Muscle layer of duodenum (tissue), 2 donors: ENCODE data around the gene DNER.
"Not testable (repeated sequence)": the region's sequence is repeated elsewhere in the genome, so short reads cannot be mapped to it uniquely, and the experiment has no call there.

Source experiments
- H3K27ac ChIP-seq: one replicate; pipeline ENCODE4 v1.7.0; 2013; ENCODE audit warnings: mild to moderate bottlenecking, low read length
- H3K27me3 ChIP-seq: one replicate; pipeline ENCODE4 v1.7.0; 2013; ENCODE audit warnings: low read depth, mild to moderate bottlenecking, control low read depth, low read length
- H3K36me3 ChIP-seq, 2 donors: one replicate each; pipeline ENCODE4 v1.7.0; 2013; ENCODE audit warnings: low read length in 2 of 2, control low read depth in 1 of 2, mild to moderate bottlenecking in 1 of 2; ENCODE audit not compliant: insufficient read depth in 2 of 2, control insufficient read depth in 1 of 2
- H3K4me1 ChIP-seq, 2 donors: one replicate each; pipeline ENCODE4 v1.7.0; 2013; ENCODE audit warnings: low read length in 2 of 2, mild to moderate bottlenecking in 2 of 2, control low read depth in 1 of 2, moderate library complexity in 1 of 2; ENCODE audit not compliant: insufficient read depth in 2 of 2, control insufficient read depth in 1 of 2
- H3K4me3 ChIP-seq, 2 donors: one replicate each; pipeline ENCODE4 v1.7.0; 2013; ENCODE audit warnings: low read length in 2 of 2, low read depth in 1 of 2, mild to moderate bottlenecking in 1 of 2
- H3K9me3 ChIP-seq, 2 donors: one replicate each; pipeline ENCODE4 v1.7.0; 2013; ENCODE audit warnings: low read length in 2 of 2, control low read depth in 1 of 2, mild to moderate bottlenecking in 1 of 2; ENCODE audit not compliant: control insufficient read depth in 1 of 2
- donor health status: healthy.

DNER gene

DNA sequence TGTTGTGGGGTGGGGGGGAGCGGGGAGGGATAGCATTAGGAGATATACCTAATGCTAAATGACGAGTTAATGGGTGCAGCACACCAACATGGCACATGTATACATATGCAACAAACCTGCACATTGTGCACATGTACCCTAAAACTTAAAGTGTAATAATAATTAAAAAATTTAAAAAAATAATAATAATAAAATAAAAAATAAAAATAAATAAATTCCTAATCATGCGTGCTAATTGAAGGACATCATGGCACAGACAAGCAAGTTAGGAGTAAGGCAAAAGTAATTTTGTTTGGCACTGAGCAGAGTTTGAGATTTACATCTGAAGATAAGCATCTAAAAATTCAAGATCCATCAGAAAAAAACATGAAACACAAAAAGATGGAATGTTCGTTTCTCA is 100.3 kb downstream of the DNER start:
- not testable (repeated sequence) for H3K27me3 ChIP-seq, H3K9me3 ChIP-seq, H3K4me3 ChIP-seq, H3K4me1 ChIP-seq, H3K27ac ChIP-seq, H3K36me3 ChIP-seq

DNA sequence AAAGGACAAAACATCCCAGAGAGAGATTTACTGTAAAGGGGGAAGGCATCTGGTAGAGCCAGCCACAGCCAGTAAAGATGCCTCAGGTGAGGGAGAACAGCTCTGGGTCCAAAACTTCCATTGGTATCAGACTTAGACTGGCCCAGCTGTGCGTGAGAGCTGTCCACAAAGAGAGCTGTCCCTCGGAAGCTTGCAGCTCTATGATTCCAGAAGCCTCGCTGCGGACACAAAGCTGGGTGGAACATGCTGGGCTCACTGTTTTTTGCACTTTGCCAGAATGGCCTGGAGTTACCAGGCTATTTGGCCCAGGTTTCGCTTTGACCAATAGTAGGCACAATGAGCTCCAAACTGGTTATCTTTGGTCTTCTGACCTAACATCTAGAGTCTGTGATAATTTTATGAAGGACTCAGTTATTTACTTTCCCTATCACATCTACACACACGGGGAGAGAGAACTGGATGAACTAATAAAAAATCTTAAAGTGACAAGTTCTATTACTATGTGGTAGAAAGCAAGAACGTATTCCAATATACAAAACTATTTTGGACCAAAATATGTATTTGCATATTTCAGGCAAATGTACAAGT is 101.9 kb downstream of the DNER start:
- H3K4me3 ChIP-seq, result no peak overlapping the region
- no peak overlapping the region for H3K27ac ChIP-seq
- H3K9me3 ChIP-seq, result no peaks in the 10 kb centered on the region
- H3K4me1 ChIP-seq, result no peaks in the 10 kb centered on the region
- H3K36me3 ChIP-seq, result no peaks in the 10 kb centered on the region
- H3K27me3 ChIP-seq, result no peaks in the 10 kb centered on the region

DNA sequence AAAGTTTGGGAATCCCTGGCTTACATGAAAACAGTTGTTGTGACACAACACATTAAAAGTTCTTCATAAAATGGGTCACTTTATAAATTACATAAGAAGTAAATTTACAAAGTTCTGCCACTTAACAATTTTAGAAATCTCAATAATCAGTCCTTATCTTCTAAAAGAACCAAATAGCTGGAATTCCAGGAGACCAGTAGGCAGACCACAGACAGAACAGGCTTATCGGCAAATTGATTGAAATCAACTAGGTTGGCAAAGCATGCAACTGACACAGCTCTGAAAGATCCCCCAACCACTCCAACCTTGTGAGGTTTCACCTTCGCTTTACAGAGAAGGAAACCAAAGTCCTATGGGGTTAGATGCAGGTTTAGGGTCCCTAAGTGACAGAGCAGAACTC is 103.0 kb downstream of the DNER start:
- H3K27me3 ChIP-seq, result no peaks in the 10 kb centered on the region
- no peaks in the 10 kb centered on the region for H3K36me3 ChIP-seq
- no peak overlapping the region for H3K27ac ChIP-seq
- H3K9me3 ChIP-seq, result no peaks in the 10 kb centered on the region
- no peaks in the 10 kb centered on the region for H3K4me1 ChIP-seq
- H3K4me3 ChIP-seq, result no peak overlapping the region

DNA sequence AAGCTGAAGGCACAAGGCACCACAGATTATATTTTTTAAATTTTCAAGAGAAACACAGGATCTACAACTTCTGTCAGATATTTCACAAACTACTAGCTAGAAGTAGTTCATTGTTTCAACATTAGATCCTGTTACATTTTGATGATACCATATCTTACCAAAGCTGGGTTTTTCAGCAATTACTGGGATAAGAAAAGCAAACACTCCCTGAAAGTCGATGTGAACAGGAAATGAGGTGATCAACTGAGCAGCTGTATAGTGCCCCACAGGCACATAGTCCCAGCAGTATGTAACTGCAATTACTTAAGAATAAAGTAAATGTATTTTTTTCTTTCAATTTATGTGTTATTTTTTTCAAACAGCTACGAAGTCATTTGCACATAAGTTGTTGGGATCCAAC is 103.5 kb downstream of the DNER start:
- H3K27ac ChIP-seq, result no peak overlapping the region
- no peaks in the 10 kb centered on the region for H3K4me1 ChIP-seq
- H3K4me3 ChIP-seq, result no peak overlapping the region
- H3K27me3 ChIP-seq, result no peaks in the 10 kb centered on the region
- H3K36me3 ChIP-seq, result no peaks in the 10 kb centered on the region
- H3K9me3 ChIP-seq, result no peaks in the 10 kb centered on the region

DNA sequence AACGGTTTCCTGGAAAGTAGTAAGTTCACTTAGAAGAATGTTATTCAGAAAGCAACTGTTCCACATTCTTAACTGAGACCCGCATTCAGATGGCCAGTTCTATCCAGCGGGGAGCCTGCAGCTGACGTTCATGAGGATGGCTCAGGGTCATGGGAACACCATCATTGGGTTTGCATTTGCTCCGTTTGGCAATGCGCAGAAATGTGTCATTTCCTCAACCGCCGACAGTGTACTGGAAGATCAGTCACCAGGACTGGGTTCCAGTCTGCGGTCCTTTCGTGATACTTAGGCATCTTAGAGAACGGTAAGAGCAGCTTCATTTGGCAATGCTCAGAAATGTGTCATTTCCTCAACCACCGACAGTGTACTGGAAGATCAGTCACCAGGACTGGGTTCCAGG is 104.0 kb downstream of the DNER start:
- no peak overlapping the region for H3K4me3 ChIP-seq
- no peak overlapping the region for H3K27ac ChIP-seq
- no peaks in the 10 kb centered on the region for H3K9me3 ChIP-seq
- H3K27me3 ChIP-seq, result no peaks in the 10 kb centered on the region
- H3K36me3 ChIP-seq, result no peaks in the 10 kb centered on the region
- no peaks in the 10 kb centered on the region for H3K4me1 ChIP-seq

DNA sequence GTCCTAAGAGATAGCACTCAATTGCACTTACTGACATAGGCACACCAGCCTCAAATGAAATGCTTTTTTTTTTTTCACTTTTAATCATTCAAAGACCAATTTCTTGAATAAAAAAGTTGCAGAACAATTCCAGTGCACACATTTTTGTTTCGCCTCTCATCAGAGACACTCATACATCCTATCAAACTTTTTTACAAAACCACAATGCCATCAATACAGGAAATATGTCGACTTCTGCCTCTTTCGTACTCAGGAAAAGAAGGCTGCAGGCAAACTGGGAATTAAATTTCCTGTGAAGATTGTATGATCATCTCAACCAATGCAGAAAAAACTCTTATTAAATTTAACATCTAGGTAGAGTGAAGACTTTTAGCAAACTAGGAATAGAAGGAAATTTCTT is 112.4 kb downstream of the DNER start:
- H3K36me3 ChIP-seq, result no peaks in the 10 kb centered on the region
- H3K4me3 ChIP-seq, result no peak overlapping the region

DNA sequence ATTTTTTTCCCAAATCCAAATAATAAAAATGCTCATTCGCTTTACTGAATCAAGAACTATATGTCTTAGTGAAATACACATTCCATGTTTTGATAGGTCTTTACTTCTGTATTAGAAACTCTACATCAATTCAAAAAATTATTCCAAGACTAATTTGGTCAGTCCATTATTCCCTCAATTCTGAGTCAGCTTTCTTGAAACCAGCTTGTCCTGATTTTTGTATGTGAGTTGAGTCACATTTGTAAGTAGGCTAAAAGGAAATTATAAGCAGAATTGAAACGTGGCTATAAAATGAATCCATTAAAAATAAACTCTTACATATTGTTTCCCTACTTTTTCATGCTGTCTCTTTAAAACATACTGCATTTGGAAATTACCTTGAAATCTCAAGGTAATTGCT is 113.0 kb downstream of the DNER start:
- Histone ChIP-seq H3K27me3 (no peaks in the 10 kb centered on the region), H3K4me3 (no peak overlapping the region), H3K36me3 (no peaks in the 10 kb centered on the region), H3K27ac (no peak overlapping the region), H3K4me1 (no peaks in the 10 kb centered on the region), H3K9me3 (no peaks in the 10 kb centered on the region)

More for the DNA sequence above, 112.4 kb downstream of the DNER start:
- H3K27ac ChIP-seq, result no peak overlapping the region
- no peaks in the 10 kb centered on the region for H3K27me3 ChIP-seq
- H3K4me1 ChIP-seq, result no peaks in the 10 kb centered on the region
- no peaks in the 10 kb centered on the region for H3K9me3 ChIP-seq

DNA sequence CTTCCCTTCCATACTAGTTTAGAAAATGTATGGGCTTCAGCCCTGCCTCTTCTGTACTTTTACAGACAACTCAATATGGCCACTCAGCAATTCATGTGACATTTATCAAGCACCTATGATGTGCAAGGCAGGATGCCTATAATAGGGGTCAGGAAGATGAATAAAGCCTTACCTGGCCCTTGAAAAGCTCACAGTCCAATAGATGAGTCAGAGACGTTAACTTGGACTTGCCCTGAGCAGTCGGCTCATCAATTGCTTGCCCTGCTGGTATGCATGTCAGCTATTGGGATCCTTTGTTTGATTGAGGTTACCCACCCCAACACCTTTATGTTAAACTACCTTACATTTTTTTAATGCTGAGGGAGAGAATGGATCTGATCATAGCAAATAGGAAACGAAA is 116.1 kb downstream of the DNER start:
- Histone ChIP-seq H3K27ac (no peak overlapping the region), H3K27me3 (no peaks in the 10 kb centered on the region), H3K36me3 (no peaks in the 10 kb centered on the region), H3K4me1 (no peaks in the 10 kb centered on the region), H3K4me3 (no peak overlapping the region), H3K9me3 (no peaks in the 10 kb centered on the region)

DNA sequence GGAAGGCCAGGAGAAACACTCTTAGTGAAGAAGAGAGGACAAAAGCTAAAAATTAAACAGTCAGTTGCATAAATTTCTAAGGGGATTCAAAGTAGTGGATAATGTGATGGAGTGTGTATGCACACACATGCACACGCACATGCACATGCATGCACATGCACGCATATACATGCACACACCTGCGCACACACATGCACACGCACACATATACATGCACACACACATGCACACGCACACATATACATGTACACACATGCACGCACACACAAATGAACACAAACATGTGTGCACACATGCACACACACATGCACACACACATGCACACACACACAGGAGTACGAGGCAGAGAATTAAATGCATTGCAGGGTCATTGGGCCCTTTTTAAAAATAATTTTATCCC is 117.6 kb downstream of the DNER start:
- Histone ChIP-seq H3K4me1 (no peaks in the 10 kb centered on the region), H3K36me3 (no peaks in the 10 kb centered on the region), H3K27ac (no peak overlapping the region), H3K4me3 (no peak overlapping the region), H3K9me3 (no peaks in the 10 kb centered on the region), H3K27me3 (no peaks in the 10 kb centered on the region)

DNA sequence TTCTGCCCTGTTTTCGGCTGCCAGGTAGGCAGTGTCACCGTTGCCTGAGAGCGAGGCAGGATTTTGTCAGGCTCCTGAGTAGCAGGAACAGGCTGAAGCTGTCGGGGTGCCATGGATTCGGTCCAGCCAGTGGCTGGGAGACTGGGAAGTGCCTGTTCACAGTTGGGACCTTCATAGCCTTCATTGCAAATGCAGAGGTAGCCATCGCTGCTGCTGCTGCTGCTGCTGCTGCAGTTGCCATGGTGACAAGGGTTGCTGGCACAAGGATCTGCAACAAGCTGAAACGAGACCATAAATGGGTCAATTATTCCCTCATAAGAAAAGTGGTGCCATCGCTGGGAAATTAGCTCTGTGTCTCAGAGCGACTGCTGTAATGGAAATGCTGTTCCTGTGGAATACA is 122.7 kb downstream of the DNER start:
- Histone ChIP-seq H3K4me3 (no peak overlapping the region), H3K27me3 (no peaks in the 10 kb centered on the region), H3K4me1 (peaks cover 0 to 4% of the 10 kb centered on the region in 2 donors), H3K9me3 (peaks cover 0 to 4% of the 10 kb centered on the region in 2 donors), H3K27ac (no peak overlapping the region), H3K36me3 (no peaks in the 10 kb centered on the region)

DNA sequence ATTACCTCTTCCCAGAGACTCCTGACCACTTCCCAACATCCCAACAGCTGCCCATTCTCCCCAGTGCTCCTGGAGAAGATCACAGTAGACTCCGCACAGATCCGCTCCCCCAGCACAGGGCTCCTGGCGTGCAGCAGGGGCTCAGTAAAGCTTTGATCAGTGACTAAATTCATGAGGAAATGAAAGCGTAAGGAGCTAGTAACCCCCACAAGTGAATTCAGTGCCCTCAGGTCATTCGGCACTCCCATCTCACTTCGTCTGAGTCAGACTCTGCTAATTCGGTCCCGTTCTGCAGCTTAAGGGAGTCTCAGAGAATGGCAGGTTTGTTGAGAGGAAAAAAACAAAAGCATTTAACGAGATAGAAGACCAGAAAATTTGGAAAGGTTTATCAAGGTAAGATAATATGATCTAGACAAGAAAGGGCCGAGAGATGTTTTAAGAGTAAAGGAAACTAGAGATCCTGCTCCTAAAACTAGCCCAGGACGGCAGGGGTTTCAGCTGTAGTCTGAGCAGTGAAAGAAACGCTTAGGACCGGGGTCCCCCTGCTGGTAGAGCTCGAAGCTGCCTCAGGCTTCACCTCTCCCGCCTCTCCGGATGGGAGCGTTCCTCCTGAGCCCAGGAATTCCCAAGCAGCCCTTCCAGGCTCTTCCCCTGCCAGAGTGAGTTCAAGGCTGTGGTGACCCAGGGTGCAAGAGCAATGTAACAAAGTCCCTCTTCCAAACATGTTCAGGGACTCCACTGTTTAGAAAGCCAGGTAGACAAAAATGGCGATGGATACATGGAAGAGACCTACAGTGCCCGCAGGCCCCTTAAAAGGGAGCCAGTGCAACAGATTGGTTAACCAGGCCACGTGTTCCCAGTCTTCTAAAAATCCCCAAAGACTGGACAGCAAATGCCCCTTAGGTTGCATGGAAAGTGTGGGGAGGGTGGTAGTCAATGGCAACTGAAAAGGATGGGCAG is 127.3 kb downstream of the DNER start:
- Histone ChIP-seq H3K27ac (no peak overlapping the region), H3K36me3 (no peaks in the 10 kb centered on the region), H3K4me3 (peak overlapping the region; percentile 12 to 53), H3K4me1 (peaks cover 0 to 4% of the 10 kb centered on the region in 2 donors), H3K27me3 (no peaks in the 10 kb centered on the region), H3K9me3 (peaks cover 0 to 4% of the 10 kb centered on the region in 2 donors)
